ENCODE measurements around the gene LHX6.

LHX6 gene

DNA sequence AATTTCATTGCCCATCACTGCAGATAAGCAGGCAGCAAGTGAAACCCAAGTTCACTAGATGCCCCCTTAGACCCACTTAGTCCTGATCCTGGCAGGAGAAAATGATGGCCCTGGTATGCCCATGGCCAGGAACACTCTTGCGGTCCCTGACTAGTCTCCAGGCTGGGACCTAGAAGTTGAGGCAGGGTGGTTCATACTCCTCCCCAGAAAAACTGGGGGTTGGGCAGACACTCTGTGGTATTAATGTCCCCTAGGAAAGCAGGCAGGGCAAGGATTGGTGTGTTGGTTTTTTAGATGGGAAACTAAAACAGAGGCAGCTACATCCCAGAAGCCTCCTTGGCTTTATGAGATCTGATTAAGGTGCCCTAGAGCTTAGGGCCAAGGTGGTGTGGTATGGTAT, 13.1 kb downstream of the LHX6 start:
- DNase-seq: no peak

DNA sequence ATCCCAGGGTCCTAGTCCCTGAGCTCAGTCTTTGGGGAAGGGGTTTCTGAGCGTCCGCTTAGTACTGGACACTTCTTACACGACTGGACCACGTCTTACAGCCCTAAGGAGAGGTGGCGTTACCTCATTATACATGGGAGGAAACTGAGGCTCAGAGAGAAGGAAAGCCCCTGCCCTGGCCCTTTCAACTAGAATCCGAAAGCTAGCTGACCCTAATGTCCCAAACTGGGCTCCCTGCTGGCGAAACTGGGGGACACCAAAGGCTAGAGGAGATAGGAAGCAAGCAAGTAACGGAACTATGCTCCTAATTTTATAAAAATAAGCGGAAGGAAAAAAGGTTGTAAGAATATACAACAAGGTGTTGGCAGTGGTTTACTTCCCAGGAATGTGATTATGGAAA, 14.2 kb downstream of the LHX6 start:
- no peak for DNase-seq

DNA sequence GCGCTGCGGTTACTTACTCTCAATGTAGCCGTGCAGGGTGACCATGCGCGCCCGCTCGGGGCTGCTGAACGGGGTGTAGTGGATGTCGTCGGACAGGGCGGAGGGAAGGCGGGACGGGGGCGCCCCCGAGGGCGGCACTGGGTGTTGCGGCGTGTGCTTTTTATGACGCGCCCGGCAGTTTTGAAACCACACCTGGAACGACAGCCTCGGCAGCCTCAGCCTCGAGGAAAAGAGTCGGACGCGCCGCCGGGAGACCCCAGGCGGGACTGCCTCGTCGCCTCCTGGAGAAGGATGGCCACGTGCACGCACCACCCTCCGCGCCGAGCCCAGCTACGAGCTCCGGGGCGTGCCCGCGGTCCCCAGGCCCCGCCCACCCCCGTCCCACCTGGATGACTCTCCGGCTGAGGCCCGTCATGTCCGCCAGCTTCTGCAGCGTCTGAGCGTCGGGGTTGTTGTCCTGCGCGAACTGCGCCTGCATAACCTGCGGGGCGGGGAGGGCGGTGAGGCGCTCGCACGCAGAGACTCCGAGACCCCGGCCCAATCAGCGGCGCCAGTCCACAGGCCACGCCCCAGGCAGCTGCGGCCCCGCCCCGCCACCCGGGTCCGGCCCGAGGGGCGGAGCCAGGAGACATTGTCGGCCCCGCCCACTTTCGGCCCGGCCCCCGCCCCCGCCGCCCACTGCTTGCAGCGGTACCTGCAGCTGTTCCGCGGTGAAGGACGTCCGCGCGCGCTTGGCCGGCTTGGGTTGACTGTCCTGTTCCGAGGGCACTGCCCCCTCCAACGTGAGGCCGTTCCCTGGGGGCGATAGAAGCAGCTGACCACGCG, 15.0 kb downstream of the LHX6 start:
- peak in 3 of 5 donors; percentile 8 to 61 (median 29) for DNase-seq

DNA sequence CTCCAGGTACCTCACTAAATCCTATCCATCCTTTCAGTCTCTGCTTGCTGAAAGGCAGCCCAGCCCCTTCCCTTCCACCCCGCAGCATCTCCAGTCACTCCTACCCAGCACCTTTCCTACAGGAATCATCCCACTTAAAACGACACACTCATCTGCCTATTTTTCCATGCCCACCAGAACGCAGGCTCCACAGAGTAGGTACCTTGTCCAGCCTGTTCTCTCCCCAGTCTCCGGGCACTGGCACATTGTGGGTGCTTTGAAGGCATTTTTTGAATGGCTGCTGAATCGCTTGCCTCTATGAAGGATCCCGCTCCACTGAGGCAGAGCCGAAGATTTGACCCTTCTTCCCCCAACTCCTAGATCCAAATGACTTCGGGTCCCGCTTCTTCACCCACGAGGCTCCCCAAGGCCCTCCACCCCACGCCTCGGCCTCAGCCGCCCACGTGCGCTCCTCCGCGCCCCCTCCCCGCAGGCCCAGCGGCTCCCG, 15.6 kb downstream of the LHX6 start:
- DNase-seq: no peak

DNA sequence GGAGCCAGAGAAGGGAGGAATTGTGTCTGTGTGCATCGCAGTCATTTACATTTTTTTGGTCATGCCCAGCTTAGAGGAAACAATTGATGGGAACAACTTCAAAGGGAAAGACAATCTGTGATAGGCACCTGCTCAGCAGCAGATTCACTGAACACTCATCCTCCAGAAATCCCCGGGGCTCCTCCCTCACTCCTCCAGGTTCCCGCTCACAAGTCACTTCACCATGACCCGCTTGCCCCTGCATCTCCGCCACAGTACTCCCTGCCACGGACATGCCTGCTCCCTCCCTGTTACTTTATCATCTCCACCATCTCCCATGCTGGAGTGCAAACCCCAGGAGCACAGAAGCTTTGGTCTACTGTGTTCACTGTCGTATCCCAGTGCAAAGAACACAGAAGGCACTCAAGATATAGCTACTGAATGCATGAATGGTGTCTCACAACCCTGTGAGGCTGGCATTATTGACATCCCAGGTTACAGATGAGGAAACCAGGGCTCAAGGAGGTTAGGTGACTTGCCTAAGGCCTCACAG, 16.2 kb downstream of the LHX6 start:
- DNase-seq: no peak

DNA sequence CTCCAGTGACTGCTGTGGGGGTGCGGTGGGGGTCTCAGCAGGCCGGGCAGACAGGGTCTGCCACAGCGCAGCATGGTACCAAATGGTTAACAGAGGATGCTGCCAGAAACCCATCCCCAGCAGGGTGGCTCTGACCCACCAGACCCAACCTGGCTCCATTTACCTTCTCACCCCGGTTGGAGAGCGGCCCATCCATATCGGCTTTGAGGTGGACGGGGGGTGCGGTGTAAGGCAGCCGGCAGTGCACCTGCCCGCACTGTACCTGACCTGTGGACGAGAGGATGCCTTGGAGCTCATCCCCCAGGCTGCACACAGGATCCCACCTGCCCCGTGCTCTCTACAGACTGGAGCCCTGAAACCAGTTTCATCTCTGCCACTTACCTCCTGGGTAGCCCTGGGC, 19.3 kb downstream of the LHX6 start:
- DNase-seq: no peak

DNA sequence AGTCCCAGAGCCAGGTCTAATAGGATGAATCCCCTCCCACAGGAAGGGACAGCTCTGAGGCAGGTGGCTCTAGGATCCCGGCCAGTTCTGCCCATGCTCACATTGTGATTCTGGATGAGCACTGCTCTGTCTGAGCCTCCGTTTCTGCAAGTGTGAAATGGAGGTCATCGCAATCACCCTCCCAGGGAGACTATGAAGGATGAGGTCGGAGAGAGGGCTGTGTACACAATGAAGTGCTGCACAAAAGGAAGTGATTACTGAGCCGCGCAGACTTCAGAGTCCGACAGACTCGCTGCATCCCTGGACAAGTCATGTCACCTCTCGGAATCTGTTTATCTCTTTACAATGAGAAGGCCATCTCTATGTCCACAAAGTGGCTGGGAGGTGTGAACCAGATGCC, 21.7 kb downstream of the LHX6 start:
- DNase-seq: no peak

DNA sequence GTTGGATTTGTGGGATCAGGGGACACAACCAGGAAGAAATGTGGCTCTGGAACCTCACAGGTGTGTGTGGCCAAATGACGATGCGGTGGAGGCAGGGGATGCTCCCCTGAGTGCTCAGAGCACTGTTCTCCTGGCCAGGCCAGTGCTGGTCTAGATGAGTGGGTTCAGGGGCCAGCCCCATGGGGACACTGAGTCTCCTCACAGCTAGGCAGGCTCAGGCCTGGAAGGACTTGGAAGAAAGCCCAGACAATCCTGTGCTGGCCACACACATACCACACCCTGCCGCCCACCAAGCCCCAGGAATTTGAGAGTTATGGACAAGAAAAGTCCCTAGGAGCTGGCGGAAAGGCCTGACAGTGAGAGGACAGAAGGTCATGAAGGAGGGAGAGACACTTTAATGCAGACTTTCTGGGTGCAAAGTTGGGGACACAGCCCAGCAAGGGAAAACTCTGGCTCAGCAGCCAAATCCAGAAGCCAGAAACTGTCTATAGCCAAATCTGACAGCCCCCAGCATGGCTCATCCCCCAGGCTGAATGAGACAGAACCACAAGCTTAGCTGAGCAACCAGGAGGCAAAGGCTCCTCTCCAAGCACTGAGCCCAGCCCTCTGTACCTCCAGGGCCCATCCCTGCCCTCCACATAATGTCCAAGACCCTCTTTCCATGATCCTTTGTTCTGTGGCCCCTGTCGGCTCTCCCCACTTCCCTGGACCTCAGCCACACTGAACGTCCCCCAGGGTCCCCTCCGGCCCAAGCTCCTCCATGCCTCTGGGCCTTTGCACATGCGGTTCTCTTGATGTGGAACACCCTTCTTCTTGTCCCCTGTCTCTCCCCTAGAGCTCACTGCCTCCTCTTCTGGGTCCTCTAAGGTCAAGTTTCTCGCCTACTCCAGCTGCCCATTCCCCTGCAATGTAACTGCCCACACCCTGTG, 22.4 kb downstream of the LHX6 start:
- no peak for DNase-seq

DNA sequence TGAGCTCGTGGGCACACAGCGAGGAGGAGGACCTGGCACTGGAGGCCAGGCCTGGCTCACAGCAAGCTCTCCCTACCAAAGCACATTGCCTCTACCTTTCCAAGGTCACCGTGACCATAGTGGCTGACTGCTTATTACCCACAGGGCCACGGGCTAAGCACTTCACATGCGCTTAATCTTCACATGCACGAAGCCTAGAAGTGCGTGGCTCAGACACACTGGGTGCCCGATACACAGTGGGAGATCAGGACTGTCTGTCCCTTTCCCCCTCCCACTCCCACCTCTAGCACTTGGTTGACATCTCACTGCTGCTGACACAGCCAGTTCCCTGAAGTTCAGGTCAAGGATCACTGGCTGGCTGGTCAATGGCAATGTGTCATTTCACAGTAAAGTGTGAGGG, 23.6 kb downstream of the LHX6 start:
- DNase-seq: no peak

DNA sequence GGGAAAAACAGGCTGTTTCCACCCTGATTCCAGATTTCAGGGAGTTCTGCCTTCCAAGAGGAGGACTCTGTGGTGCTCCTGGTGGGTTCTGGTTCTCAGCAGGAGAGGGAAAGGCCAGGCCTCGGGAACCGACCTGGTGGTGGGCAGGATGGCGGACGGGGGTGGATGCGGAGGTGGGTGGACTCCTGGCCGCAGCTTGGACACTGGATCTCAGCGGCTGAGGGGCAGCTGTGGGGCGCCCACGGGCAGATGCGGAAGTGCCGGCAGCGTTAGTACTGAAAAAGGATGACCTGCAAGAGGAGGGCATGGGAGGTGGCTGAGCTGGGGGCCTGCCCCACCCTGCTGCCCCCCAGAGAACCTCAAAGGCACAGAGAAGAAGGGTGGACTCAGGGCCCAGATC, 24.3 kb downstream of the LHX6 start:
- no peak for DNase-seq

DNA sequence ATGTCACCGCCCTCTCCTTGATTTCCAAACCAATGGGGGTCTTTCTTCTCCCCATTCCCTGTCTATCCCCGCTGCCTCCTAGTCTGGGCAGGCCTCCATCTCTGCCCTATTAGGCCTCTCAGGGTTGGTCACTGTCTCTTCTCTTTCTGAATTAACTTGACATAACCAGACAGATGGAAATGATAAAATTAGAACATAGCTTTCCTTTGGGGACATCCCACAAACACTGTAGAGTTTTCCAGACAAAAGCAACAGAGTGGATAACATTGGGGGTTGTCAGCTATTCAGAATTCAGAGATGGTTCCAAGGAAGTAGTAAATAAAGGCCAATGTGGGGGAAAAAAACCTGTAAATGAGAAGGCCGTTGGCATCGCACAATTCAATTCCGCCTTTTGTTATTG, 24.7 kb downstream of the LHX6 start:
- no peak for DNase-seq

DNA sequence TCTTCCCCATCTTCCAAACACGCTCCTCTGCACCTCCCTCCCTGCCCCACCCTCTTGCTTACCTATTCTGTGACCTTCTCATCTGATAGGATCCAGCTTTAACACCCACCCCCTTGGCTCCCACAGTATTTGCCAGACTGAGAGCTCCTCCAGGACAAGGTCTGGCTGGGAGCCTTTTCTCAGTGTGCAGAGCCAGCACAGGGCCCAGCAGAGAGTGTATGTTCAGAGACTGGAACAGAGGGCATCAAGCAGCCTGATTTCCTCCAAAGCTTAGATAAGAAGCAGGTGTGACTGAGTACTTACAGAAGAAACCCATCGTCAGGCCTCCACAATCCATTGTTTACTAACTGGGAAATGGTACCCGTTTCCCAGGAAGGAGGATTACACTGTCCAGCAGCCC, 26.6 kb downstream of the LHX6 start:
- DNase-seq: no peak

DNA sequence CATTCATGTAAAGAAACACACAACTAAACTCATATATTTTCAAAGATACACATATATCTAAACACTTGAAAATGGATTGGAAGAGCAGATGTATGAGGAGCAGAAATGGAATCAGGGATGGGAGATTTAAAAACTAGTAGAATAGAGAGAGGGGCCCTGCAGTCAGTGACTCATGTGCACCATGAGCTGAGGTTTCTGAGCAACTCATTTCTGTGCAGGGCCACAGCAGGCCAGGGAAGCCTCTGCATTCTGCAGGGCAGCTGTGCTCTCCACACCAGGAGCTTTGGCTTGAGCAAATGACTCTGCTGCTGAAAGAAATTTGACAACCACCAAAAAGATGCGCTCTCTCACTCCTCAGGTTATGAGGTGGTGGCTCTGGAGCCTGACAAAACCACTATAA, 27.1 kb downstream of the LHX6 start:
- no peak for DNase-seq

DNA sequence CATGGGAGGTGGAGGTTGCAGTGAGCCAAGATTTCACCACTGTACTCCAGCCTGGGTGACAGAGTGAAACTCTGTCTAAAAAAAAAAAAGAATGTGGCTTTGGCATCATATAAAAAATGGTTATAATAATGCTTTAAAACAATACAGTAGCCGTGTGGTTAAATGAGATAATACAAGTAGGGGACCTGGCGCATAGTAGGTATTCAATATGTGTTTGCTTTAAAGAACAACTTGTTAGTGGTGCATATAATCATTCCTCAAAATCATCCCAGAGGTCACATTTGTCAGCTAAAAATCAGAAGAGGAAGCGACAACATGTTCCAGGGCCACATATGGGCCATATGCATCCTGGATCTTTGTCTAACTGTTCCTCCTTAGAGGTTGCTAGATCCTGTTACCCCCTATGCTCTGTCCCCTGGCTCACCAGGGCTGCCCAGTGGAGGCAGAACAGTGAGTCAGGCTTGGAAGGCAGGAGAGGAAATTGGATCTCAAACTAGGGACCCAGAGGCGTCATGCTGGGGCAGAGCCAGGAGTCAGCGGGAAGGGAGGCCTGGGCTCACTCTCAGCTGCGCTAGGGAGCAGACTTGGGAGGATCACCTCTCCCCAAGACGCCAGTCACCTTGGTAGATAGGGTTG, 27.7 kb downstream of the LHX6 start:
- no peak for DNase-seq

DNA sequence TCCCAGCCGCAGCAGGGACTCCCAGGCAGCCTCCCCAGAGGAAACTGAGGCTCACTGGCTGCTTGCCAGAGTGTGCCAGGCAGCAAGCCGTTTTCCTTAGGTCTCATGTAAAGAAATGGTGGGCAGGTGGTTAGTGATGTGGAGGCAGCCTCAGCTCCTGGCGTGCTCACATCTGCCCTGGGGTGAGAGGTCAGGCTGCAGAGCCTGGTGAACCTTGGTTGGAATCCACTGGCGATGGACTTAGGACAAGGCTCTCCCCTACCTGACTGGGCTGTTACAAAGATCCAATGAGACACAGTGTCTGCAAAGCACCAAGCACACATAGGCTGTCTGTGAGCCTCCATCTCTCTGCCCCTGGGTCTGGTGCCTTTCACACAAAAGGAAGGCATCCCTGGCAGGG, 30.9 kb downstream of the LHX6 start:
- DNase-seq: no peak

DNA sequence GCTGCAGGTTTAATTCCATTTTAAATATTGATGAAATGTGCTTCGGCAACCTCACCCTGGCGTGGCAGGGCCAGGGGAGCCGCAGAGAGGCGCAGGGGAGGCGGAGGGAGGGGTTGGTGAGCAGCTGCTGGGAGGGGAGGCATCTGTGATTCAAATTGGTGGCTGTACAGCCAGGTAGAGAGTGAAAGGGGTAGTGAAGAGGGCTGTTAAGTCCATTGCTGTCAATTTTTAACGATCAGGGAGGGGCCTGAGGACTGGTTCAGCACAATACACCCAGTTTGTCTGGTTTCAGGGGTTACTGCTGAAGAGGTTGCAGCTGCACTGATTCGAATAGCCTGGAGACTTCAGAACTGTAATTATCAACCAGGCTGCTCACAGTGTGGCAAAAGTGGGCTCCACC, 31.3 kb downstream of the LHX6 start:
- no peak for DNase-seq

DNA sequence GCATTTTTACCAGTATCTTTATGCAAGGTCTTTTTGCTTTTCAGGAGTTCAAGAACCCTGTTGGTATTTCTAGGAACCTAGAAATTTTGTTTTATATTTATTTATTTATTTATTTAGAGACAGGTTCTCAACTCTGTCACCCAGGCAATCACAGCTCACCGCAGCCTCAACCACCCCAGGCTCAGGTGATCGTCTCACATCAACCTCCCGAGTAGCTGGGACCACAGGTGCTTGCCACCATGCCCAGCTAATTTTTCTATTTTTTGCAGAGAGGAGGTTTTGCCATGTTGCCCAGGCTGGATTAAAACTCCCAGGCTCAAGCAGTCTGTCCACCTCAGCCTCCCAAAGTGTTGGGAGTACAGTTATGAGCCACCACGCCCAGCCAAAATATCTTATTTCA, 32.9 kb downstream of the LHX6 start:
- no peak for DNase-seq

DNA sequence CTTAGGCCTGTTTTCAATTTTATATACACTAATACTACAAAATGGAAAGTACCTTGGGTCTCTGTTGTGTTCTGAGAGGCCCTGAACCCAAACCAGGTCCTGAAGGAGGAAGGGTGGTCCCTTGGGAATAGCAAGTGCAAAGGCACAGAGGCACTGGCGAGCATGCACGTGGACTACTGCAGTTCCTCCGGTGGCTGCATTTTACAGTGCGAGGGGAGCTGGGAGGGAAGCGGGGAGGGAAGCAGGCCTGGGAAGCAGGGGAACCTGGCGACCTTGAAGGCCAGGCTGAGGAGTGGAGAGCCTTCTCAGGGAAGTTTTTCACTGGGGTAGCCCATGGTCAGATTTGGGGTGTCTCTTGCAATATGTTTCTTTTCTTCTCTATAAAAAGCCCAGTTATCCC, 35.1 kb downstream of the LHX6 start:
- DNase-seq: no peak

DNA sequence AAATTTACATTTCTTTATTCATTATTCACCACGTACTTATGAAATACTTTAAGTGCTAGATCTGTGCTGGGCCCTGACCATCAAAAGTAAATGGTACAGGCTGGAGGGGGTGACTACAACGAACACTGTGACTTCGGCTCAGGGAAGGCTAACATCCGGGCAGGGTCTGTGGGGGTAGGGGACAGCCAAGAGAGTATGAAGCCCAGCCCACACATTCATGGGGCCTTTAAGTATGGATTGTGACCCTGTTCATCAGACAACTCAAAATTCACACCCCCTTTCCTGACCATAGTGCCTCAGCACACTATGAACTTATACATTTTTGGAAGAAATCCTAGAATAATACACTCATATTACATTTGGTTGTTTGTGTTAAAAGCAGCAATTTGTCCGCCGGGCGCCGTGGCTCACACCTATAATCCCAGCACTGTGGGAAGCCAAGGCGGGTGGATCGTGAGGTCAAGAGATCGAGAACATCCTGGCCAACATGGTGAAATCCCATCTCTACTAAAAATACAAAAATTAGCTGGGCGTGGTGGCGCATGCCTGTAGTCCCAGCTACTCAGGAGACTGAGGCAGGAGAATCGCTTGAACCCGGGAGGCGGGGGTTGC, 35.7 kb downstream of the LHX6 start:
- DNase-seq: no peak

DNA sequence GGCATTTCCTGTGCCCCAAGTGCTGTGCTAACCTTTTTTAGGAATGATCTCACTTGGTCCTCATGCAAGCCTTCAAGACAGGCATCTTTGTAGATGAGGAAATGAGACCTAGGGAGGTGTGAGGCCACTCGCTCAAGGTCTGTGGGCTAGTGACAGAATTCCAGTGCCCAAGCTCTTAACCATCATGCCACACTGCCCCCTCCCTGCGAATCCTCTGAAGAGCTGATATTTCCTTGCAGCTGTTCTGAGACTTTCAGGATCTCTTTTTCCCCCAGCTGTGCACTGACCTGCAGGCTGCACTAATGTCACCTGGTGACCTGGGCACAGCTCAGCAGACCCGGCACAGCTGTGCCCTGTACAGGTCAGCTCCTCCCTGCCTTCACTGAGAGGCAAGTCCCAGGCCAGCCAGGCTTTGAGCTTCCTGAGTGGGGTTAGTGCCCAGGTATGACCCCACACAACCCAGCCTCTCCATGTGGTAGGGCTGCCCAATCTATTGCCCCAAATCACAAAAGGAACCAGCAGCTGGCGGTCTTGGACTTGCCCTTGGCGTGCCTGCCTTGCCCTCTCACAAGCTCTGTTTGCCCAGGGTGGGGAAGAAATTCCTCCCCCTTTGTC, 36.4 kb downstream of the LHX6 start:
- no peak for DNase-seq

DNA sequence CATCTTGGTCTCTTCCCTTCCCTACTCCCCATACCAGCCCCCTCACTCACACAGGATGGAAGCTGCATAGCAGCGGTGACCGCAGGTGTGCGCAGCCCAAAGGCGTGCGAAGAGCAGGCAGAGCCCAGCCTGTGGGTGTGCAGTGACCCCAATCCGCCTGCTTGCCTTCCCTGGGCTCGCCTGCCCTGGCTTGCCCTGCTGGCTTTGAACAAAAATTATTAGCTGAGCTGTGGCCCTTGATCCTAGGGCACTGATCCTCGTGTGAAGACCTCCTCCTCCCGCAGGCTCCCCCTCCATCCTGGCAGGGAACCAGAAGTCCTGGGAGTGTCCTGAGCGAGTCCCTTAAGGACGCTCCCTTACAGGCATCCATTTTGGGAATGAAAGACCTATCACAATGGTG, 37.2 kb downstream of the LHX6 start:
- no peak for DNase-seq
